Superior temporal gyrus (tissue), 1 donor: ENCODE results near the gene HSPBP1.

Experiments used
- DNase-seq: peaks from one replicate; pipeline ENCODE4 v3.0.0-alpha.2; 2016; ENCODE audit errors: extremely low spot score

The HSPBP1 gene

DNA sequence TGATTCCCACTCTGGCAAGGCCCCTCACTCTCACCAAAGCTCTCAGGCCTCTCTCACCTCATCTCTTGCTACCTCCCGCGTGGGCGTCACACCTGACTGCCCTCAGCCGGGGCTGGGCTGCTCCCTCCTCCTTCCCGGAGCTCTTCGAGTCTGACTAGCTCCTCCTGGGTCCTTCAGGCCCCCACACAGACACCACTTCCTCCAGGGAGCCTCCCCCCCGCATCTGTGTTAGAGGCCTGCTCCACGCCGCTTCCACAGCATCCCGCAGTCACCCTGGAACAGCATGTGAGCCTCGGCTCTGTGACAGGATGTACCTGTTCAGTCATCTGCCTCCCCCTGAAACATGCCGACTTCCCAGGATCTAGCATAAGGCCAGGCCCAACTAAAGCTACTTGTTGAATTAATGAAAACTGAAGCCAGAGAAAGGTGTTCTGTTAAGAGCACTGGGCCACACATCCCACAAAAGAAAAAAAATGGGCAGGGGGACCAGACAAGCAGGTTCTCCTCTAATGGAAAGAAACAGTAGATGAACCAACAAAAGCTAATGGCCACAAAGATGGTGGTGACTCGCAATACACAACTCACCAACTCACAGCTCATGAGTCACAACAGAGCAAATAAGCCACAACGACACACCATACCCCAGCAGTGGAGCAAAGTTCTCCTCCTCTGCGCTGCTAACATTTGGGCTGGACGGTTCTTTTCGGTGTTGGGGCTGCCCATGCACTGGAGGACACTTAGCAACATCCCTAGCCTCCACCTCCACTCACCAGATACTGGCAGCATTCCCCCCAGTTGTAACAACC, 24.1 kb downstream of the HSPBP1 start:
- DNase-seq: no peak

GRCh38 chr19:55254625-55254977, 25.3 kb downstream of the HSPBP1 start:
- DNase-seq: no peak

- no peak for DNase-seq
These were observed 25.9 kb downstream of the HSPBP1 start for GRCh38 chr19:55253842-55254624.

- no peak for DNase-seq
These were observed 26.9 kb downstream of the HSPBP1 start for GRCh38 chr19:55252760-55253663.

DNA sequence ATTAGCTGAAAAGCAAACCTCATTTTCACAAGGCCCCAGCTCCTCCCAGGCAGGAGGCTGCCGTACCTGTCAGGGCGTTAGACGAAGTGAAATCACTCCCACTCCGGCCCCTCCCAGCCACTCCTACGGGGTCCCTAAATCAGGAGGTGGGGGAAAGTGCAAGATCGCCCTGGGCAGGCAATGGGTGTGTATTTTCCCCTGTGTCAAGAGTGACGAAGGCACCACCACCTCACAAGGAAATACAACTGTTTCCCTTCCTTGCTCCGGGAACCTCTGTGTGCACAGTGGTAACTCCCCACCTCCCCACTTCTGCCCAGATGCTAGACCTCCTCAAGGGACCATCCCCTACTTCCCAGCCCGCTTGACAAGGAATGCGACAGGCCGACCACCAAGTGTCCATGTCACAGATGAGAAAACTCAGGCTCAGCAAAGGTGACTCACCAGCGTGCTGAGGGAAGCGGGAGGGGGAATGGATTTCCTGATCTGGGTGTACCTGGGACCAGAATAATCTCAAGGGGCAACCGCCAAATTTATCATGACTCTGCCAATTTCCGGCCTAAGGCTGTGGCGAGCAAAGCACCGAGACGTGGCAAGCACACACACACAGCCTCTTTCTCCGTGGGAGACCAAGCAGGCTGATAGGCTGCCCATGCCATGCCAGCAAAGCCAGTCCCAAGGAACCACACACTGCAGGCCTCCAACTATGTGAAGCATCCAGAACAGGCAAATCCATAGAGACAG, 28.4 kb downstream of the HSPBP1 start:
- DNase-seq: no peak

DNA sequence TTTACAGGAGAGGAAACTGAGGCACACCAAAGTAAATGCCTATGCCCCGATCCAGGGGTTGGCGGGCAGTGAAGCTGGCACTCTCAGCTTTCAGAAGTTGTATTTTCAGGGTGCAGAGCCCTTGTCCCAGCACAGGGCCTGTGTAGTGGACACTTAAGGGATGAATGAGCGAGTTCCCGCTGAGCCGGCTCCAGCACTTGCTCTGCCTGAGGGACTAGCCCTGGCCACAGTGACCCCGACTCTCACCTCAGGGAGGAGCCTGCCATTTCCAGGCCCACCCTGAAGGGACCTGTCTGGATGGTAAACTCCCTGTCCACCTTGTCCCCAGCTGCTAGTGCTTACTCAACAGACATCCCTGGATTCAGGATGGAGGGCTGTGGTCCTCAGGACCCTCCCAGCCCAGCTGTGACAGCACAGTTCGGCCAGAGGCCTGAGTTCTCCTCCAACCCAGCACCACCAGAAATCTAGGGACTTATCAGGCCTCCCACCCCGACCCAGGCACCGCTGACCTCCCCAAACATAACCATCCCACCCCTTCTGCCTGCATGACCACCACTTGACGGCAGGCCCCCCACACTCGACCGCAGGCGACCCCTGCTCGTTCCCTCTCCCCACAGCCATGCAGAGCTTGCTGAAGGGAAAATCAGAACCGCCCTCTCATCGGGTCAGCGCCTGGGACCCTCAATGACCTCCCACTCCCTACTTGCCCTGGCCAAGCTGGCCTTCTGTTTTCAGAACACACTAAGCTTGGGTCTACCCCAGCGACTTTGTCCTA, 29.5 kb downstream of the HSPBP1 start:
- DNase-seq: no peak

DNA sequence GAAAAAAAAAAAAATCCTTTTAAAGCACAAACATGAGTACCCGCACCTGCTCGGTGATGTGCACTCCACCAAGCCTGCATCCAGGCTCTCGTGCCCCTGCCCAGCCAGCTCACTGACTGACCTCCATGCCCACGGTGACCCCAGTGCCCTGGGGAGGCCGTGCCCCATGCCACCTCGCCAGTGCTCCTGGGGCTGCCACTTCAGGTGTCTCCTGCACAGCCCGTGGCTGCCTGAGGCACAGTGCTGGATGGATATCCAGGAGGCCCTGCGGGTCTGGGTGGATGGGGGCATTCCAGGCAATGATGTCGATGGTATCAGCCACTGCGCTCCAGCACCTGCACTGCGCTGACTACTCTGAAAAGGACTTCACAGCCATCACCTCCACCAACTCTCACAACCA, 30.1 kb downstream of the HSPBP1 start:
- no peak for DNase-seq

DNA sequence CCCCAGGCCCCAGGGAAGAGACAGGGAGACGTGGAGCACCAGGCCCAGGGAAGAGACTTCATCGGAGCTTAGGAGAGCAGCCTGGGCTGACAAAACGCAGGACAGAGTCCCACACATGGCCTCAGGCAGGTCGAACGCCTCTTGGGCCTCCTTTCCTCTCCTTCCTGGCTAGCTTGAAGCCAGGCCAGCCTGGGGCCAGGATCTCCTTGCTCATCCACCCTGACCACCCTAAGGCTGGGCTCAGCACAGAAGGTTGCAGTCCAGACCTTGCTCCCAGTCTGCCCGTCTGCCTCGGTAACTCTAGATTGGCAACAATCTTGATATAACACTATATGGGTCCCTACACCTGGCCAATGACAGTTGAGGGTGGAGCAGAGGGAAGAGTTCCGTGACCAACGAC, 31.2 kb downstream of the HSPBP1 start:
- DNase-seq: no peak

DNA sequence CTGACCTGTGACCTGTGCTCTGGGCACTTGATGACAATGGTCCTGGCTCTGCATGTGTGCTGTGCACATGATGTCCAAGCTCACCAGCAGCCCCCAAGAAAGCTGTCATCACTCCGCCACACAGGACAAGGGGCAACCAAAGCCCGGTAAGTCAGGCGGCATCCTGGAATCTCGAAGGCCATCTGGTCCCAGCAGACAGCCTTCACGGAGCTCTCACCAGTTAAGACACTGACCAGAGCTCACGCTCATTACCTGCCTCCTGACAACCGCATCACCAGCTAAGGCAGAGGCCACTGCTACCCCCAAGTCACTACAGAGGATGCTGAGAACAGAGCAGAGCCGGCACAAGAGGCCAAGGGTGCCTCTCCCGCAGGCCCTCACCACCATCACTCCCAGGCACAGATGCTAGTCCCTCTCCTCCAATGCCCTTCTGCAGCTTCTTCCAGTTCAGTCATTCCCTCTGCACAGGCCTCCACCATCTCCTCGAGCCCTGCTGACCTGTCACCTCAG, 31.7 kb downstream of the HSPBP1 start:
- no peak for DNase-seq

DNA sequence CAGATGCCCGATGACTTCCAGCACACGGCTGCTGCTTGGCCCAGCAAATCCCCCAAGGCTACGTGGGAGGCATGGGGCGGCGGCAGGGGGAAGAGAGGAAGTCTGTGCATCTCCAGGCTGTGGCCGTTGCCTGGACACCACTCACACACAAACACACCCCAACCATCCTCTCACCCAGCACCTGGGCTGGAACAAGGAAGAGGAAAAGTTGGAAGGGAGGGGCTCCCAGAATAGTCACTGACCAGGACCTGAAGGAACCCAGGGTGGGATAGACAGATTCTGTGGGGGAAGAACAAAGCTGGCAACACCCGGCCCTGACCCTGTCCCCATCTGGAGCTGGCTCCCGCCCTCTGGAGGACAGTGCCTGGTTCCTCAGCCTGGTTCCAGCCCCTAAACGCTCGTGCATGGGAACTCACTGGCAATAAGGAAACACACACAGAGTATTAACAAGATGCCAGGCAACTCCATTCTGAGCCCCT, 32.2 kb downstream of the HSPBP1 start:
- no peak for DNase-seq

DNA sequence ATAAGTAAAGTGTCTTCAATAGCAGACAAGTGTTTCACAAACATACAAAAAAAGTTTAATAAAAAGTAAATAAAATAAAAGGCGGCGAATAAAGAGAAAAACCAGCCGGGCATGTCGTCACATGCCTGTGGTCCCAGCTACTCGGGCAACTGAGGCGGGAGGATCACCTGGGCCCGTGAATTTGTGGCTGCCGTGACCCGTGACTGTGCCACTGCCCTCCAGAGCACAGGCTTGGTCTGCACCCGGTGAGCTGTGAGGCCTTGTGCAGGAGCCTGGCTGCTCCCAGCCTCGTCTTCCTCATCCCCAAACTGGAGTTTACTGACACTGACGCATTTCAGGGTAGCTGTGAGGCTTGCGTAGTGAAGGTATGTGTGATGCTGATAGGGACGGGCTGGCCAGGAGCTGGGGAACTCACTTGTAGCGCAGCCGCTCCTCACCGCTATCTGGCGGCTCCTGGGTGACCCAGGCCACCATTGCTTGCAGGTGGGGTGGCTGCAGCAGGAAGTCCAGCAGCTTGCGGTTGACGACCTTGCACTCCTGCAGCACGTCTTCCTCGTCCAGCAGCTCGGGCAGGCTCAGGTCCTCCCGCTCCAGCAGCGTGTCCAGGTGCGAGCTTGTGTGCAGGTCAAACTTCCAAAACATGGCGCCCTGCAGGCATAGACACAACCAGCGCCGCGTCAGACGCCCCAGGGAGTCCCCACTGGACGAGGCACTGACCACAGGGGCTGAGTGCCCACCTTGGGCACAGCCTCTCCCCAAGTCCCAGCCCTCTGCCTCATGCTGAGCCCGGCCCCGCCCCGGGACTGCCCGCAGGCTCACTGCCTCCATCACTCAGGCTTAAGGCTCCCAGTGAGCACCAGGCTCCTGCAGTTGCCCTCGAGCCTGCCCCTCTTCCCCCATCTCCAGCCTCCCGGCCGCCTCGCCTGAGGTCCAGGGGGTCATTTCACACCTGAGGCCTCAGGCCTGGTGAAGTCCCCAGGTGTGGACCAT, 33.2 kb downstream of the HSPBP1 start:
- no peak for DNase-seq

GRCh38 chr19:55245236-55245904, 34.5 kb downstream of the HSPBP1 start:
- DNase-seq: no peak

DNA sequence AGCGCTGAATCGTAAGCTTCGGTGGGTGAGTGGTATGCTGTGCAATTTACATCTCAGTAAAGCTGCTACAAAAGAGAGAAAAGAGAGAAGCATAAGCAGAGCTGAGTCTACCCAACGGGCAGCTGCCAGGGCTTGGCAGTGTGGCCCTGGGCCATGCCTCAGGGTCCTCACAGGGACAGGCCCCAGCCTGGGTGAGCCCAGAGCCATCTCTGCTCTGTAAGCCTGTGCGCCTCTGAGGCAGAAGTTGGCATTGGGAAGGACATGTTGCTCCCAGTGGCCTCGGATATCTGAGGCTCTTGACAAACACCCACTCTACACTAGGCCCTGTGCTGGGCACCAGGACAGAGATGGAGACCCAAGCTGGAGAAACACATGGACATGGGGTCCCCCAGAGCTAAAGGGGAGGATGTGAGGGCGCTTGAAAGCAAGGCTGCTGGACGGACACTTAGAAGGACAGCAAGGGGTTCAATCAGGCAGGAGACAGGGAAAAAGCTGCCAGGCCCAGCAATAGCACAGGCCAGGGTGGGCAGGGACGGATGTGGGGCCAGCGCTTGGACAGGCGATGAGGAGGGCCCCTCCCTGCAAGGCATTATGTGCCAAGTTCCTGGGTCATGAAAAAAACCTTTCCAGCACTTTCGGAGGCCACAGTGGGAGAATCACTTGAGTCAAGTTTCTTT, 35.8 kb downstream of the HSPBP1 start:
- DNase-seq: no peak

DNA sequence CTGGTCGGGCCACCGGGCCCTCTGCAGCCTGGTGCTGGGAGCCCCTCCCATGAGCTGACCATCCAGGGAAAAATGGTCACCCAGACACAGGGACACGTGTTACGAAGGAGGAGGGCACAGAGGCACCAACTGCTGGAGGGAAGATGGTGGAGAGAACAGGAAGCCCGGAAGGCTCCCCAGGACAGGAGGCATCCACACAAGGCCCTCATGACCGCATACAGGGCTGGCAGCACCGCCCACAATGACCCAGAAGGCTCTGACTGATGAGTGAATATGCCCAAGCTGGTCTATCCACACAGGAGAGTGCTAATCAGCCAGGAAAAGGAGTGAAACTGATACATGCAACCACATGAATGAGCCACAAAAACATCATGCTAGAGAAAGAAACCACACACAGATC, 37.4 kb downstream of the HSPBP1 start:
- DNase-seq: no peak

DNA sequence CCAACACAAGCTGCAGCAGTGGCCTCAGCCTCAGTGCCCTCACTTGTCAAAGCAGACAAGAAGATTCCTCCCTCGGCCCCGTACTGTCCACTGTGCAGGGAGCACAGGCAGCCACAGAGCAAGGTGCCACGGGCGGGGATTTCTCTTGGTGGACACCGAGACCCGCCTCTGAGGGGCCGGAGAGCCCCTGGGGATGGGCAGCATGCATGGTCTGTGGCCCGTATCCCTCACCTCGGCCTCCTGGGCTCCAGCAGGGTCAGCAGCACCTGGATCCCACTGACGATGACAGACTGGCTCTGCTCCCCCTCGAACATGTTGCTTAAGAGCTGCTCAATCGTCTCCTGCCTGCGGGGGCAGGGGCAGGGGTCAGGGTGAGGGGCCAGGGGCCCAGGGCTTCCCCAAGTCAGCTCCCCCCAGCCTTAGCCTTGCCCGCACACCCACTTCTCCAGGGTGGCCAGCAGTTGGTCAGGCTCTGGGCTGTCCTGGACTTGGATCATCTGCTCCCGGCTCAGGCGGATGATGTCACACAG, 37.9 kb downstream of the HSPBP1 start:
- DNase-seq: no peak

GRCh38 chr19:55241143-55241934, 38.6 kb downstream of the HSPBP1 start:
- DNase-seq: no peak

DNA sequence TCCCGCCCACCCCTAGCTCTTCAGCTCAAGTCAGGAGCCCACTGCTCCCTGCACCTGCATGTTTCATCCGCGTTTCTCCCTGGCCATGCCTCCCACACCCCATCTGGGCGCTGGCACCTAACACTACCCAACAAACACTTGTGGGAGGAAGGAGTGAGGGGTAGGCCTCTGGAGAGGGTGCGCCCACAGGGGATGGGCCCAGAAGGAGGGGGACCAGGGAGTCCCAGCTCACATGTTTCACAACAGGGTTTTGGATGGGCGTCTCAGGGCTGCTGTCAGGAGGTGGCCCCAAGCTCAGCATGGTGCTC, 39.2 kb downstream of the HSPBP1 start:
- DNase-seq: no peak
